WI38 (cell line): ENCODE data around the gene SPRED2.

Experiments used
- H3K4me3 ChIP-seq: 2 replicates; pipeline ENCODE4 v1.5.1; 2011; ENCODE audit warnings: low read depth, mild to moderate bottlenecking, control low read depth, low read length
- TF ChIP-seq, protein P1 (sequence below): IDR thresholded peaks from 2 replicates; pipeline ENCODE4 v1.5.1; 2012; ENCODE audit warnings: low read depth, mild to moderate bottlenecking, control low read depth, low read length

SPRED2 gene

DNA sequence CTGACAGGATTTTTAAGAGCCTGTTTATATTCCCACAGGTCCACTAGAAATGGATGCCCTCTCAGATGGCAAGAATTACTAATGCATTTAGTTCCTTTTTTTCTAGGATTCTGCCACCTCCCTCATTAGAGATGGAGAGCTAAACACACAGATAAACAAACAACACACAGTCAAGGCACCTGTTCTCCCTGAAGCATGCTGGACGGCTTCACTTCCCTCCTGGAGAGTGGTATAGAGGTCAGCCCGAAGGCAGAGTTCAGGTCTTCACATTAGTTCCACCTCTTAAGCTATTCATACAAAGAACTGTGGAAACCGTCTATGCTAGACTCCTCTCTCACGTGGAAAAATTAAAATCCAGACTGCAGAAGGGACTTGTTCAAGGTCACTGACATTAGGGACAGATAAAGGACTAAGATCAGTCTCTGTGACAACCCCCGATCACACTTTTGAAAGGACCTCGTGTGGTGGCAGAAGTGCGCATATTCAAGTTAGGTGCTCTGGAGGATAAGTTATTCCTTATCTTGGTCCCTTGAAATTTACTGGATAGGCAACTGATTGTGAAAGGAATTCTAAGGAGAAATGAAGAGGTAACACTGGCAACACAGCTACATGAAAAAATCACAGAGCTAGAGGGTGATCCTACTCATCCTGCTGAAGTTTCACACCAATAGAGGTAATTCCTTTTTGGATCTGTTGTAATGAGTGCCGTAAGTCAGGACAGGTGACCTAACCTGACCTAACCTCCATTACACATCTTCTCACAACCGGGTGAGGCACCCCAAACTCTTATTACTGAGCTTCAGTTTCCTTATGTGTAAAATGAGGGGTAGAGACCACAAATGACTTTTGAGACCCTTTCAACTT, 75.1 kb downstream of the SPRED2 start:
- TF ChIP-seq, protein P1, sequence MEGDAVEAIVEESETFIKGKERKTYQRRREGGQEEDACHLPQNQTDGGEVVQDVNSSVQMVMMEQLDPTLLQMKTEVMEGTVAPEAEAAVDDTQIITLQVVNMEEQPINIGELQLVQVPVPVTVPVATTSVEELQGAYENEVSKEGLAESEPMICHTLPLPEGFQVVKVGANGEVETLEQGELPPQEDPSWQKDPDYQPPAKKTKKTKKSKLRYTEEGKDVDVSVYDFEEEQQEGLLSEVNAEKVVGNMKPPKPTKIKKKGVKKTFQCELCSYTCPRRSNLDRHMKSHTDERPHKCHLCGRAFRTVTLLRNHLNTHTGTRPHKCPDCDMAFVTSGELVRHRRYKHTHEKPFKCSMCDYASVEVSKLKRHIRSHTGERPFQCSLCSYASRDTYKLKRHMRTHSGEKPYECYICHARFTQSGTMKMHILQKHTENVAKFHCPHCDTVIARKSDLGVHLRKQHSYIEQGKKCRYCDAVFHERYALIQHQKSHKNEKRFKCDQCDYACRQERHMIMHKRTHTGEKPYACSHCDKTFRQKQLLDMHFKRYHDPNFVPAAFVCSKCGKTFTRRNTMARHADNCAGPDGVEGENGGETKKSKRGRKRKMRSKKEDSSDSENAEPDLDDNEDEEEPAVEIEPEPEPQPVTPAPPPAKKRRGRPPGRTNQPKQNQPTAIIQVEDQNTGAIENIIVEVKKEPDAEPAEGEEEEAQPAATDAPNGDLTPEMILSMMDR = no peak
- H3K4me3 ChIP-seq = no peak overlapping the region

- TF ChIP-seq, protein P1 = no peak
- no peak overlapping the region for H3K4me3 ChIP-seq
These were observed 77.1 kb downstream of the SPRED2 start for GRCh38 chr2:65355186-65355831.

DNA sequence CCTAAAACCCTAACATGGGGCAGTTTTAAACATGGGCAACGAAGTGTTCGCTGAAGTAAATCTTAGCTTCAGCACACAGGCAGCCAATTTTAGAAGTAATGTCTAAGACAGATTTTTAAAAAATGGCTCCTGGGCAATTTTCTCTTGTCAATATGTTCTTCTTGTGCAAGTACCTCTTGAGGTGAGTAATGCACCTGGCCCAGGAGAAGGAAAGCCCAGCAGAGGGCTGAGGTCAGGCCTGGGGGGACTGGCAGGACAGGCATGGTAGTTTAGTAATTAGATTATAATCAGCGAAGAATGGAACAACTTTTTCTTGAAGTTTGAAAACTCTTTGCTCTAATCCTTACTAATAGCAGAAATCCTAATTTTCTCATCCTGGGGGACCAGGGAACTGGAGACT, 77.6 kb downstream of the SPRED2 start:
- no peak overlapping the region for H3K4me3 ChIP-seq
- TF ChIP-seq, protein P1 = no peak

DNA sequence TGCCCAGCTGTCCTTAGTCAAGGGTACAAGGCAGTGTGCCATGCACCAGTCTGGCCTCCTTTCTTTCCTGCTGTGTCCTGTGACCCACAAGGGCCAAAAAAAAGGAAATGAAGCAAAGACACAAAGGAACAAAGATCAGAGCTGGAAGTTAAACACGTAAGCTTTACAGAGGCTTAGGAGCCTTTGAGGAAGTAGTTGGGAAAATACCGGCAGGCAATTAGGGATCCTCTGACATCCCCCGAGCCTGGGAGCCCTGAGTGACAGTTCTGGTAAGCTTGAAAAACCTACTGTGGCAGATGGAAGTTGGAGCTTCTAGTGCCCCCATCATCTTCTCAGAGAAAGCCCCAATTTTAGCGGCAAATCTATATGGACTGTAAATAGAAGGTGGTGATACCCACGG, 78.5 kb downstream of the SPRED2 start:
- H3K4me3 ChIP-seq = no peak overlapping the region
- TF ChIP-seq, protein P1 = no peak

GRCh38 chr2:65353046-65353445, 79.4 kb downstream of the SPRED2 start:
- H3K4me3 ChIP-seq = no peak overlapping the region
- TF ChIP-seq, protein P1 = no peak

- TF ChIP-seq, protein P1 = no peak
- H3K4me3 ChIP-seq = no peak overlapping the region
These were observed 80.3 kb downstream of the SPRED2 start for GRCh38 chr2:65351948-65352595.
